Activated CD4-positive, alpha-beta T cell treated with anti-CD3 and anti-CD28 coated beads, Interleukin-2, amount 50 U/mL, for 24 hours (primary cell): ENCODE results near the gene PTPRN2.

Source experiments
- DNase-seq, 2 donors: peaks; one replicate each; pipeline ENCODE4 v3.0.0-alpha.2; 2020; ENCODE audit warnings: low read depth in 1 of 2, low spot score in 1 of 2

The PTPRN2 gene

GRCh38 chr7:158013085-158013668 lies 574.4 kb downstream of the PTPRN2 start:
- no peak for DNase-seq

- no peak for DNase-seq
Observed at GRCh38 chr7:158011941-158012340, 575.7 kb downstream of the PTPRN2 start.

- DNase-seq: no peak
Observed at GRCh38 chr7:158010961-158011693, 576.5 kb downstream of the PTPRN2 start.

GRCh38 chr7:158009886-158010285 lies 577.7 kb downstream of the PTPRN2 start:
- no peak for DNase-seq

- DNase-seq: no peak
Observed at GRCh38 chr7:158008267-158008666, 579.4 kb downstream of the PTPRN2 start.

- DNase-seq: no peak
Observed at GRCh38 chr7:158007697-158008257, 579.8 kb downstream of the PTPRN2 start.

- DNase-seq: no peak
Observed at GRCh38 chr7:158006841-158007696, 580.6 kb downstream of the PTPRN2 start.

GRCh38 chr7:158005531-158005930 lies 582.1 kb downstream of the PTPRN2 start:
- no peak for DNase-seq

GRCh38 chr7:158004123-158004490 lies 583.5 kb downstream of the PTPRN2 start:
- no peak for DNase-seq

- DNase-seq: no peak
Observed at GRCh38 chr7:158003441-158004122, 584.0 kb downstream of the PTPRN2 start.

- DNase-seq: no peak
Observed at GRCh38 chr7:158002486-158003080, 585.0 kb downstream of the PTPRN2 start.

- DNase-seq: no peak
Observed at GRCh38 chr7:158001621-158002320, 585.9 kb downstream of the PTPRN2 start.

- no peak for DNase-seq
Observed at GRCh38 chr7:158001003-158001402, 586.6 kb downstream of the PTPRN2 start.

- DNase-seq: no peak
Observed at GRCh38 chr7:158000160-158000559, 587.5 kb downstream of the PTPRN2 start.

- DNase-seq: no peak
Observed at GRCh38 chr7:157998884-157999552, 588.6 kb downstream of the PTPRN2 start.

GRCh38 chr7:157997471-157997870 lies 590.2 kb downstream of the PTPRN2 start:
- no peak for DNase-seq

GRCh38 chr7:157997080-157997440 lies 590.6 kb downstream of the PTPRN2 start:
- no peak for DNase-seq

- DNase-seq: no peak
Observed at GRCh38 chr7:157996359-157997079, 591.1 kb downstream of the PTPRN2 start.

GRCh38 chr7:157995815-157996214 lies 591.8 kb downstream of the PTPRN2 start:
- DNase-seq: no peak
